ENCODE data around the gene OOSP4B. TPM values are rescaled to one million over a fixed set of nuclear protein-coding genes. Genes with fewer than 3 reads are reported as not detected.

The OOSP4B gene
- not detected in 2 replicates for total RNA-seq

DNA sequence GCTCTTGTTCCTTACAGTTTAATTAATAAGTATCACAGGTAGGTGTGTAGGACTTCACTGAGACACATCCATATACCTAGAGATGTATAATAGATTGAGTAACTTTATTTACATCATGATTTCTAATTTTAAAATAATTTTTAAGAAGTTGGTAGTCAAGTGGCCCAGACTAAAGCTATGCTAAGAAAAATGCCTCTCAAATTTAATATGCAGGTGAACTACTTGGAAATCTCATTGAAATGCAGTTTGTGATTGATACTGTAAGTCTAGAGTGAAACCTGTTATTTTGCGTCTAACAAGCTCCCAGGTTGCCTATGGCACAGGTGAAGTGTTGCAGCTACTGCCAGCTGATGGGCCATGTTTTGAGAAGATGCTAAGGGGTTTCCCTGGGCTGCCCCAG lies at the start of gene OOSP4B:
Gene OOSP4B, plus strand, starts transcription at position 301 of the 400 bp plus-strand sequence.

DNA sequence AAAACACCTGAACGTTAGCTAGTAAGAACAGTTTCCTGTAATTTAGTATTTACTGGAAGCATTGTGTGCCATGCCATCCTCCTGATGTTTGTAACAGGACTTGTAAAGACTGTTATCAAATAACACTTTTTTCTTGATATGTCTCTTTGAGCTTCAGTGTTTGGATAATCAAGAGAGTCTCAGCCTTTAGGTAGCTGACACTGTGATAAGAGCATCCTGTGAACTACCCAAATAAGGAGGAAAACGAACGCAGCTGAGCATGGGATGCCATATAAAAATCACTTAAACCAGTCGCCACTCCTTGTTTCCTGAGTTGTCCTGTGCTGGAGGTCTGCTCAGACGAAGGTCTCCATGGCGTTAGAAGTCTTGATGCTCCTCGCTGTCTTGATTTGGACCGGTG lies 23.1 kb downstream of the OOSP4B start, which contains the start of gene OOSP2:
Gene OOSP2, plus strand, starts transcription at position 301 of the 400 bp plus-strand sequence. Its CDS starts 51 bp downstream, at position 352.

DNA sequence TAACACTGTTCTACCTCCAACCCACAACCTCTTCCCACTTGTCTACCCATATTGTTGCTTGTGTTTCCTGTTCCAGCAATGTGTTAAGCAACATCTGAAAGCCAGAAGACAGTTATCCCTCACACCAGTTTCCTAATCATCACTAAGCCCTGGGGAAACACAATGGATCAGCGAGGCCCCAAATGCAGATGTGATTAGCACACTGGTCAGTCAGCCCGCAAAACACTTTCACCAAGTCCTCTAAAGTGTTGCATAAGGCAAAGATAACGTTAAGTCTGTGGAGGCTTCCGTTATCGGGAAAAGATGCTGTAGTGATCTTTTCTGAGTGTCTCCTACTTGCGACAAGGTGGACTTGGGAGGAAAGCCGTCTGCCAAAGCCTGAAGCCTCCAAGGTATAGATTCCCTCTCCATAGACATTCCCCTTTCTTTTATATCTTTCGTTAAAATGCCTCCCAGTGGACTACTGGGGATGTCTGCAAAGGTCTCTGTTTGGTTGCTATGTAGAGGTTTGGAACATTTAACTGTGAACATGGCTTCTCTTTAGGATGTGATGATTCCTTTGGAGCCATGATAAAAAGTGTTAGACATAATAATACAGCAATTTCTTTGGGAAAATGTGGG lies 39.5 kb downstream of the OOSP4B start, which contains the start of gene MS4A3:
Gene MS4A3, plus strand, starts transcription at position 317 of the 621 bp plus-strand sequence. CDS start 4,496 bp downstream, outside the sequence.

Other genes starting within 250 kb of the OOSP4B start
- 35.7 and 52.7 TPM in 2 replicates for gene MRPL16, start 206.4 kb upstream of the OOSP4B start, total RNA-seq
- not detected in 2 replicates for gene CBLIF, start 171.7 kb upstream of the OOSP4B start, total RNA-seq
- gene TCN1, start 150.7 kb upstream of the OOSP4B start, total RNA-seq = not detected in 2 replicates
- not detected in 2 replicates for gene OOSP3, start 138.4 kb upstream of the OOSP4B start, total RNA-seq
- gene OOSP1, start 78.7 kb upstream of the OOSP4B start, total RNA-seq = not detected in 2 replicates
- not detected in 2 replicates for gene OOSP4A, start 53.1 kb upstream of the OOSP4B start, total RNA-seq
- gene OOSP2, start 23.2 kb downstream of the OOSP4B start, total RNA-seq = not detected in 2 replicates
- not detected in 2 replicates for gene MS4A3, start 39.5 kb downstream of the OOSP4B start, total RNA-seq
- not detected in 2 replicates for gene MS4A2, start 71.5 kb downstream of the OOSP4B start, total RNA-seq
- gene MS4A6A, start 165.9 kb downstream of the OOSP4B start, total RNA-seq = 0.15 TPM in 1 of 2 replicates, not detected in the other
- gene MS4A4E, start 226.0 kb downstream of the OOSP4B start, total RNA-seq = not detected in 2 replicates